Nephron (organoid): ENCODE data around the gene CYB5R4.
"Not testable (repeated sequence)": the region's sequence is repeated elsewhere in the genome, so short reads cannot be mapped to it uniquely, and the experiment has no call there.

Experiments
- H3K27ac Mint-ChIP-seq, 3 experiments: 2 replicates each; pipeline ENCODE4 v1.8.0; 2020; ENCODE audit warnings: mixed read lengths in 3 of 3, mild to moderate bottlenecking in 2 of 3, moderate library complexity in 1 of 3
- H3K27me3 Mint-ChIP-seq: 2 replicates; pipeline ENCODE4 v1.8.0; 2021; ENCODE audit warnings: low read depth, mild to moderate bottlenecking, moderate library complexity, mixed read lengths
- H3K36me3 Mint-ChIP-seq: 2 replicates; pipeline ENCODE4 v1.8.0; 2020; ENCODE audit warnings: low read depth, mixed read lengths
- H3K4me1 Mint-ChIP-seq: 2 replicates; pipeline ENCODE4 v1.8.0; 2020; ENCODE audit warnings: mixed read lengths
- H3K4me3 Mint-ChIP-seq, 3 experiments: 2 replicates each; pipeline ENCODE4 v1.8.0; 2020; ENCODE audit warnings: mild to moderate bottlenecking in 3 of 3, mixed read lengths in 3 of 3, moderate library complexity in 2 of 3
- H3K9me3 Mint-ChIP-seq: 2 replicates; pipeline ENCODE4 v1.8.0; 2020; ENCODE audit warnings: mixed read lengths
- CTCF ChIP-seq, 3 experiments: fragments of 200-600 bp; sonication (generic); IDR thresholded peaks; one replicate each; pipeline ENCODE4 v1.5.0; 2021; ENCODE audit warnings: antibody characterized with exemption in 3 of 3; ENCODE audit not compliant: unreplicated experiment in 3 of 3

The CYB5R4 gene

DNA sequence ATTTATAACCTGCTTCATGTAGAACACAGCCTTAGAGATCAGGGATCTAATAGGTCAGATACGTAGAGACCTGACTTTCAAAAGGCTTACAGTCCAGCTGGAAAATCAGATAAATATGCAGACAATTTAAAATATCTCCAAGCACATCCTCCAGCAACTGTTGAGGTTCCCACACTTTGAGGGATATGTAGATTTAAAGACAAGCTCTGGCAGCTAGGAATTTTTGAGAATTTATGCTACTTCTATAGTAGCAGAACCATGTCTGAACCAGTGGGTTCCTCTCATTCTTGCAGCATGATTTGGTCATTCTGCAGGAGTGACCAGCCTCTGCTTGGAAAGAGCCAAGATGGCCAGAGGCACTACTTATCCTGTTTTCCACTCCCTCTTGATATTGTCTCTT is 60.5 kb downstream of the CYB5R4 start:
- H3K27me3 Mint-ChIP-seq = no peaks in the 10 kb centered on the region
- no peak for TF ChIP-seq CTCF (IDR thresholded peaks at IDR 0.05; ENCODE audit: unreplicated experiment in 3 of 3)
- H3K27ac Mint-ChIP-seq = no peak overlapping the region
- no peaks in the 10 kb centered on the region for H3K9me3 Mint-ChIP-seq
- H3K4me1 Mint-ChIP-seq = no peaks in the 10 kb centered on the region
- no peak overlapping the region for H3K4me3 Mint-ChIP-seq
- H3K36me3 Mint-ChIP-seq = peaks cover 6% of the 10 kb centered on the region

GRCh38 chr6:83921315-83921714 is 61.8 kb downstream of the CYB5R4 start:
- no peak overlapping the region for H3K4me3 Mint-ChIP-seq
- no peak overlapping the region for H3K27ac Mint-ChIP-seq
- no peaks in the 10 kb centered on the region for H3K9me3 Mint-ChIP-seq
- H3K4me1 Mint-ChIP-seq = no peaks in the 10 kb centered on the region
- H3K27me3 Mint-ChIP-seq = no peaks in the 10 kb centered on the region
- no peak for TF ChIP-seq CTCF (IDR thresholded peaks at IDR 0.05; ENCODE audit: unreplicated experiment in 3 of 3)
- H3K36me3 Mint-ChIP-seq = peaks cover 12% of the 10 kb centered on the region

GRCh38 chr6:83927470-83927869 is 68.0 kb downstream of the CYB5R4 start:
- Mint-ChIP-seq H3K4me3 (no peak overlapping the region), H3K4me1 (no peaks in the 10 kb centered on the region), H3K36me3 (peaks cover 23% of the 10 kb centered on the region), H3K27me3 (no peaks in the 10 kb centered on the region), H3K9me3 (no peaks in the 10 kb centered on the region), H3K27ac (no peak overlapping the region)
- TF ChIP-seq CTCF (IDR thresholded peaks at IDR 0.05; ENCODE audit: unreplicated experiment in 3 of 3) = no peak

GRCh38 chr6:83928286-83928685 is 68.8 kb downstream of the CYB5R4 start:
- Mint-ChIP-seq H3K4me3 (no peak overlapping the region), H3K36me3 (peaks cover 21% of the 10 kb centered on the region), H3K9me3 (no peaks in the 10 kb centered on the region), H3K27ac (no peak overlapping the region), H3K27me3 (no peaks in the 10 kb centered on the region), H3K4me1 (no peaks in the 10 kb centered on the region)
- no peak for TF ChIP-seq CTCF (IDR thresholded peaks at IDR 0.05; ENCODE audit: unreplicated experiment in 3 of 3)

DNA sequence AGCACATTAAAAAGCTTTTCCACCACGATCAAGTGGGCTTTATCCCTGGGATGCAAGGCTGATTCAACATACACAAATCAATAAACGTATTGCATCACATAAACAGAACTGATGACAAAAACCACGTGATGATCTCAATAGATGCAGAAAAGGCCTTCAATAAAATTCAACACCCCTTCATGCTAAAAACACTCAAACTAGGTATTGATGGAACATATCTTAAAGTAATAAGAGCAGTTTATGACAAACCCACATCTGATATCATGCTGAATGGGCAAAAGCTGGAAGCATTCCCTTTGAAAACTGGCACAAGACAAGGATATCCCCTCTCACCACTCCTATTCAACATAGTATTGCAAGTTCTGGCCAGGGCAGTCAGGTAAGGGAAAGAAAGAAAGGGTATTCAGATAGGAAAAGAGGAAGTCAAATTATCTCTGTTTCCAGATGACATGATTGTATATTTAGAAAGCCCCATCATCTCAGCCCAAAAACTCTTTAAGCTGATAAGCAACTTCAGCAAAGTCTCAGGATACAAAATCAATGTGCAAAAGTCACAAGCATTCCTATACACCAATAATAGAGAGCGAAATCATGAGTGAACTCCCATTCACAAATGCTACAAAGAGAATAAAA is 86.8 kb downstream of the CYB5R4 start:
- not testable (repeated sequence) for H3K4me1 Mint-ChIP-seq, H3K4me3 Mint-ChIP-seq, H3K27me3 Mint-ChIP-seq, H3K27ac Mint-ChIP-seq
- Mint-ChIP-seq H3K36me3 (peaks cover 26% of the 10 kb centered on the region), H3K9me3 (peaks cover 36% of the 10 kb centered on the region)

- H3K4me1 Mint-ChIP-seq, H3K27ac Mint-ChIP-seq, H3K27me3 Mint-ChIP-seq, H3K4me3 Mint-ChIP-seq: not testable (repeated sequence)
- Mint-ChIP-seq H3K36me3 (peaks cover 15% of the 10 kb centered on the region), H3K9me3 (peaks cover 36% of the 10 kb centered on the region)
These were observed 88.5 kb downstream of the CYB5R4 start for GRCh38 chr6:83947983-83948382.

DNA sequence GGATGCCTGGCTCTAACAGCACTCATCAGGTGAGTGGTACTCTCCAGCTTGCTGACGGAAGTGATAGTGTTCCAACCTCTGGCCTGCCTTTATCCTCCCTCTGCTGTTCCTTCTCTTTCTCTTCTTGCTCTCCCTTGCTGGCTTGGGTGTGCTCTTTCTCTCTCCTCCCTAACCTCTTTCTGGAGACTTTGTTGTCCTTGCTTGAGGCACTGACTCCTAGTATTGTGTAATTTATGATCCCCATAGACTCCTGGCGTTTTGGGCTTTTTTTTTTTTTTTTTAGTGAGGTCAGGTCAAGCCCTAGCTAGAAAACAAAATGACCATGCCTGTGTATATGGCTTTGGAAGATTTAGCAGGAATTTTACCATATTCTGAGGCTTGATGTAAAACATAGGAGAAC is 89.4 kb downstream of the CYB5R4 start:
- no peak overlapping the region for H3K4me3 Mint-ChIP-seq
- no peaks in the 10 kb centered on the region for H3K27me3 Mint-ChIP-seq
- peaks cover 7% of the 10 kb centered on the region for H3K36me3 Mint-ChIP-seq
- no peak for TF ChIP-seq CTCF (IDR thresholded peaks at IDR 0.05; ENCODE audit: unreplicated experiment in 3 of 3)
- H3K27ac Mint-ChIP-seq = no peak overlapping the region
- no peaks in the 10 kb centered on the region for H3K4me1 Mint-ChIP-seq
- peaks cover 31% of the 10 kb centered on the region for H3K9me3 Mint-ChIP-seq

- H3K27me3 Mint-ChIP-seq, H3K4me3 Mint-ChIP-seq, H3K27ac Mint-ChIP-seq, H3K4me1 Mint-ChIP-seq: not testable (repeated sequence)
- peaks cover 13% of the 10 kb centered on the region for H3K9me3 Mint-ChIP-seq
- peaks cover 17% of the 10 kb centered on the region for H3K36me3 Mint-ChIP-seq
These were observed 91.9 kb downstream of the CYB5R4 start for GRCh38 chr6:83951423-83951822.
